KOPT-K1 (cell line): ENCODE data around the gene RAB8B.

Source experiments
- H3K27ac ChIP-seq: fragments of 200-600 bp; sonication (generic); 2 replicates; pipeline ENCODE4 v1.5.1; 2016; ENCODE audit warnings: antibody characterized with exemption, mild to moderate bottlenecking, low read depth, low read length; ENCODE audit not compliant: poor library complexity, severe bottlenecking
- H3K36me3 ChIP-seq: fragments of 200-600 bp; sonication (generic); 2 replicates; pipeline ENCODE4 v1.5.1; 2017; ENCODE audit warnings: antibody characterized with exemption, mild to moderate bottlenecking, low read length, moderate library complexity; ENCODE audit not compliant: insufficient read depth
- H3K9me3 ChIP-seq: fragments of 200-600 bp; sonication (generic); 2 replicates; pipeline ENCODE4 v1.5.1; 2017; ENCODE audit warnings: antibody characterized with exemption, low read length, mild to moderate bottlenecking; ENCODE audit not compliant: insufficient read depth, poor library complexity, severe bottlenecking

RAB8B gene

DNA sequence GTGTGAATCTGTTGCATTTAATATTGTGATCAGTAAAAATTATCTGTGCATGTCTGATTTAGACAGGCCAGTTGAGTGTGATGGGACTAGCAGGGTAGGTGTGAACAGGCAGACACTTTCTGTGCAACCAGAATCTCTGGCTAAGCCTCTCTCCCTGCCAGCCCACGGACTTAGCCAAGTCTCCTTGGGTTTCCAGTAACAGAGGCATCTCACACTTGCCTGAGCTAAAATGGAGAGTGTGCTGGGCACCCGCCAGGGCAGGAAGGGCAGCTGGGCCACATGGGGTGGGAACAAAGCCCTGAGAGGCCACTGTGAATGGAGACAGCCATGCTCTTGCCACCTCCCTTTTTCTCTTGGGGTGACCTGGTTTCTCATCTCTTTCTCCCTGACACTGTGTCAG is 19.6 kb upstream of the RAB8B start:
- Histone ChIP-seq H3K36me3 (no peaks in the 10 kb centered on the region), H3K27ac (no peak overlapping the region), H3K9me3 (no peaks in the 10 kb centered on the region)

DNA sequence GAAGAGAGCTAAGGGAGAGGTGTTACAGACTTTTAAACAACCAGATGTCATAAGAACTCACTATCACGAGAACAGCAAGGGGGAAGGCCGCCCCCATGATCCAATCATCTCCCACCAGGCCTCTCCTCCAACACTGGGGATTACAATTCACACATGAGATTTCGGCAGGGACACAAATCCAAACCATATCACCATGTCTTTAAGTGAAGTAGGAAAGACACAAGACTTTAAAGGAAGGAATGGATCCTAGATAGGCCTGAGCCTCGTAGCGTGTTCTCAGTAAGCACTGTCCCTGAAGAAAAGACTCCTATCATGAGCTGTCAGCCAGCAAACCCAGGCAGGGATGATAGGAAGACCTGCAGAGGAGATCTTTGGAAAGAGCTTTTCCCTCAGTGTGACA is 17.0 kb upstream of the RAB8B start:
- Histone ChIP-seq H3K9me3 (no peaks in the 10 kb centered on the region), H3K27ac (no peak overlapping the region), H3K36me3 (no peaks in the 10 kb centered on the region)

GRCh38 chr15:63172851-63173451 is 16.5 kb upstream of the RAB8B start:
- H3K9me3 ChIP-seq, result no peaks in the 10 kb centered on the region
- H3K27ac ChIP-seq, result no peak overlapping the region
- H3K36me3 ChIP-seq, result no peaks in the 10 kb centered on the region

GRCh38 chr15:63176302-63176701 is 13.1 kb upstream of the RAB8B start:
- Histone ChIP-seq H3K36me3 (no peaks in the 10 kb centered on the region), H3K27ac (no peak overlapping the region), H3K9me3 (no peaks in the 10 kb centered on the region)

GRCh38 chr15:63178034-63178433 is 11.4 kb upstream of the RAB8B start:
- no peaks in the 10 kb centered on the region for H3K36me3 ChIP-seq
- no peak overlapping the region for H3K27ac ChIP-seq
- no peaks in the 10 kb centered on the region for H3K9me3 ChIP-seq

DNA sequence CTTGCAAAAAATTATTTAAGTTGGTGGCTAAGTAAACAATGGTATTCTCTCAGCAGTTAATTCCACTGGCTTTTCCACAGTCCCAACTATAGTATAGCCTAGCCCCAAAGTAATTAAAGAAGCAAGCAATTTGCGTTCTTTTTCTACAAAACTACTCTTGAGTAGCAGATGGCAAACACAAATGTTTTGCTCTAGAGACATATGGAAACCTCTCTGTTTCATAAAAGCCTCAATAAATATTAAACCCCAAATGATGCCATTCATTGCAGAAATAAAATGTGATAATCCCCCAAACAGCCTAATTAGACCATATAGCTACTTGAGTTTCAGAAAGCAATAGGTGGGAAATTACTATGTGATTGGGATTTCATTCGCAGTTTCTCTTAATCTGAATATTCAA is 8.7 kb upstream of the RAB8B start:
- Histone ChIP-seq H3K9me3 (no peaks in the 10 kb centered on the region), H3K27ac (no peak overlapping the region), H3K36me3 (no peaks in the 10 kb centered on the region)

DNA sequence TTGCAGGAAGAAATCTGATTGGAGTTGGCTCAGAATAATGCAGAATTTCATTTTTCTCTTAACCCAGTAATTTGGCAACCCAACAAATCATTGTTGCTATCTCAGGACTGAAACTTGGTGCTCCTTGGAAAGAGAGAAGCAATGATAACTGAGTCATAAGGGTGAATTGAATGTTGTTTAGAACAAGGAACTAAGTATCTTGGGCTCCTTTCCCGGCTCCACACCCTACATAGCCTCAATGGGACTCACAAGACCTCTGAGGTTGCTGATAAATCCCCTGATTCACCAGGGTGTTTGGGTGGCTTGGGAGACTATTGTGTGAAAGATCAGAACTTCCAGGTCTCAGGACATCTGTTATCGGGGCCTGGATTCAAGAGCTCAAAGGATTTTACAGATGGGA is 7.8 kb upstream of the RAB8B start:
- no peaks in the 10 kb centered on the region for H3K36me3 ChIP-seq
- H3K9me3 ChIP-seq, result no peaks in the 10 kb centered on the region
- no peak overlapping the region for H3K27ac ChIP-seq

DNA sequence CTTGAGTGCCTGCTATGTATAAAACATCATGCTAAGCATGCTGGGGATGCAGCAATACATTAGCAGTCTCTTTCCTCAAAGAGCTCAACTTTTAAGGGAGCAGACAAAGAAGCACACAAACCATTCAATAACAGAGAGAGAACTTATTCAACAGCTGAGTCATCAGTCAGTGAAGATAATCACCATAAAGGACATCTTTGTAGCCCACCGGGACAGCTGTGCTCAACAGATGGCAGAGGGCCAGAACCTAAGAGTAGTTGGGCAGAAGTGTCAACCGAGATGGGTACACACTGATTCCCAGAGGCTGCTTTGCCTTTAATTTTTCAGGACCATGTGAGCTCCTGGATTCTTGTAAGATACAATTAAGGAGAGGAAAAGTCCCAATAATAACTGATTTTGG is 4.2 kb upstream of the RAB8B start:
- no peaks in the 10 kb centered on the region for H3K9me3 ChIP-seq
- no peaks in the 10 kb centered on the region for H3K36me3 ChIP-seq
- no peak overlapping the region for H3K27ac ChIP-seq

DNA sequence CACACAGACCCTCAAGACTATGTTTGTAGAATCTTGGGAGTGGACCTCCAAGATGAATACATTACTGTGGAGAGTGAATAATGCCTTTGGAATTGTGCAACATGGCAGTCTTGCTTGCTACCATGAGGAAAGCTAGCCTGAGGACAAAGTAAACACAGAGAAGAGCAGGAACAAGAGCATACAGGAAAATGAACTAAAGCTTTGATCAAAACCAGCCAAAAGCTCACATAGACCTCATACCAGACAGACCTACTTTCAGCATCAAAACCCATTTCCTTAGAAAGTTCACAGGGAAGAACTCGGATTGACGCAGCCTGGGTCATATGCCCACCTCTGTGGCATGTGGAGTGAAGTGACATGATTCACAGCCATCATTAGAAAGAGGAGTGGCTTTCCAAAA is 3.3 kb upstream of the RAB8B start:
- Histone ChIP-seq H3K27ac (no peak overlapping the region), H3K9me3 (no peaks in the 10 kb centered on the region), H3K36me3 (no peaks in the 10 kb centered on the region)

- no peaks in the 10 kb centered on the region for H3K36me3 ChIP-seq
- no peak overlapping the region for H3K27ac ChIP-seq
- no peaks in the 10 kb centered on the region for H3K9me3 ChIP-seq
Measured at GRCh38 chr15:63187589-63188226, 1.7 kb upstream of the RAB8B start.

- H3K36me3 ChIP-seq, result no peaks in the 10 kb centered on the region
- H3K9me3 ChIP-seq, result no peaks in the 10 kb centered on the region
- peak overlapping the region; percentile 97 for H3K27ac ChIP-seq
Measured at GRCh38 chr15:63188247-63188925, 1.0 kb upstream of the RAB8B start.

GRCh38 chr15:63189941-63190768 is 749 bp downstream of the RAB8B start:
- Histone ChIP-seq H3K27ac (peak overlapping the region; percentile 97), H3K9me3 (no peaks in the 10 kb centered on the region), H3K36me3 (no peaks in the 10 kb centered on the region)

DNA sequence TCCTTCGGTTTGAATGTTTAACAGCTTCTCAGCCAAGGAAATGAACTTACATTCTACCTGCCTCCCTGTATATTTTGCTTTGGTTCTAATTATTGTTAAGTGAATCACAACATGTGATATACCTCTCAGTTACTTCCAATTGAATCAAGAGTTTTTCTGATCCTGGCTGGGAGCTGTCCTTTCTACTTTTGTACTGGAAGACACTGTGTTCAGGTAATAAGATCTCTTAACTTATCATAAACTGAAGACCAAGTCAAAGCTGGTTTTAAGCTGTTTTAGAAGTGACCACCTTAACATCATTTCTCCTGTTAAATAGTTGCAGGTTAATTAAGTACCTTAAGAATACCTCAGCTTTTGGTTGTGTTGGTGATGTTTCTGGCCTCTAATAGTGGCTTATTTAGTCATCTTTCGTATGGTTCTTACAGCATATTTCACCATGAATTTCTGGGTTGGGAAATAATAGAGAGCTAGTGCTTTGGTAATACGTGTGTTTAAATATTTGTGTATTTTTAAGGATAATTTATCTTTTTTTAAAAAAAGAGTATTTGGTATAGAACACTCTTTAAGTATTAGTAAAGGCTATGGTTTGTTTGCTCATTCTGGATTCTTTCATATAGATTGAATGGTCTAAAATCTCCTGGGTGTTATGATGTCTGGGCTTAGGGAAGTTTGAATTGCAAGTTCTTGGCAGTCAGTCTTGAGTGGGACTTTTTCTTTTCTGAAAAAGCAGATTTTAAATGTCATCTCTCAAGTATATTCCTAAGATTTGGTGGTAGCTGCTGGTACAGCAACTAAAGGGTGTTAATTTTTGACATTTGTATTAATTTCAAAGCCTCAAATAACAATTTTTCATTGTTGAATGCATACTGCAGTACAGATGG is 1.6 kb downstream of the RAB8B start:
- H3K36me3 ChIP-seq, result no peaks in the 10 kb centered on the region
- H3K27ac ChIP-seq, result peak overlapping the region; percentile 97
- no peaks in the 10 kb centered on the region for H3K9me3 ChIP-seq

DNA sequence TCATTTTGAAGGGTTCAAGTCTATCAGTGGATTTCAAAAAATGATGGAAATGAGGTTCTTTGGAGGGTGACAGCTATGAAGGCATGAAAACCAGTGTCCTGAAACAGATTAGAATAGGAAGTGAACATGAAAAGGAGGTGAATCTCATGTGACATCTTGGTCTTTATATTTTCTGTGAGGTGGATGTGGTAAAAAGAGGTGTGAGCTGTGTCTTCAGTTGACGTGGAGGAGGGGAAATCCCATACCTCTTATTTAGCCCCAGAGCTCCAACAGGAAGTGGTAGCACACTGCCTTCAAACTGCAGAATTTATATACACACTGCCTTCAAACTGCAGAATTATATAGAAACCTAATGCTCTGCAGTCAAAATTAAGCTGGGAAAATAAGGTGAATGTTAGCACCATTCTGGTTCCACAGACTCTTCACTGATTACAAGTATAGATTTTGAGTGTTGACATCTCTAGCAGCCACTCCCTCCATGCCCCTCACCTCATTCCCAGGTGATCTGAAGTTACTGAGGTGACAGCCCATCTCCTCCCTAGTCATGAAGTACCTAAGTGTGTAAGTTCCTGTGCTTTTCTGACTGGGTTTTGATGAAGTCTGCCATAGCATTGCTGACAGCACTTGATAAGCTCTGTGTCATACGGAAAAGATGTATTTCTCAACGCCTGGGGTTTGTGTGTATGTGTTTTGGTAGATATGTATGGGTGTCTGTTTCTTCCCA is 2.7 kb downstream of the RAB8B start:
- H3K27ac ChIP-seq, result peak overlapping the region; percentile 97
- no peaks in the 10 kb centered on the region for H3K9me3 ChIP-seq
- H3K36me3 ChIP-seq, result no peaks in the 10 kb centered on the region
